ENCODE results near the gene KIF2A. TPM values are rescaled to one million over a fixed set of nuclear protein-coding genes. Genes with fewer than 3 reads are reported as not detected.

The KIF2A gene
- total RNA-seq (100 to 1,000 TPM in 1 of 2 donors, 10 to 100 TPM in 1; 66.8 to 169 TPM), polyA plus RNA-seq (ENCODE audit: insufficient read length in 2 of 2) (10 to 100 TPM; 57.4 to 92.8 TPM)
- long read RNA-seq, donor 1, partial matches to known transcripts, result 16 of 34 reads
- long read RNA-seq, donor 1, other reads (novel, unspliced or antisense), result 12 of 34 reads
- long read RNA-seq, donor 2, transcript KIF2A-204 (5 exons, 783 nt), result major isoform, 5 of 12 reads
- long read RNA-seq, donor 2, partial matches to known transcripts, result 0 of 12 reads
- long read RNA-seq, donor 2, other reads (novel, unspliced or antisense), result 6 of 12 reads
- long read RNA-seq, donor 3, partial matches to known transcripts, result 6 of 24 reads
- long read RNA-seq, donor 3, other reads (novel, unspliced or antisense), result 8 of 24 reads
- long read RNA-seq, donor 4, partial matches to known transcripts, result 19 of 44 reads
- long read RNA-seq, donor 4, other reads (novel, unspliced or antisense), result 24 of 44 reads

DNA sequence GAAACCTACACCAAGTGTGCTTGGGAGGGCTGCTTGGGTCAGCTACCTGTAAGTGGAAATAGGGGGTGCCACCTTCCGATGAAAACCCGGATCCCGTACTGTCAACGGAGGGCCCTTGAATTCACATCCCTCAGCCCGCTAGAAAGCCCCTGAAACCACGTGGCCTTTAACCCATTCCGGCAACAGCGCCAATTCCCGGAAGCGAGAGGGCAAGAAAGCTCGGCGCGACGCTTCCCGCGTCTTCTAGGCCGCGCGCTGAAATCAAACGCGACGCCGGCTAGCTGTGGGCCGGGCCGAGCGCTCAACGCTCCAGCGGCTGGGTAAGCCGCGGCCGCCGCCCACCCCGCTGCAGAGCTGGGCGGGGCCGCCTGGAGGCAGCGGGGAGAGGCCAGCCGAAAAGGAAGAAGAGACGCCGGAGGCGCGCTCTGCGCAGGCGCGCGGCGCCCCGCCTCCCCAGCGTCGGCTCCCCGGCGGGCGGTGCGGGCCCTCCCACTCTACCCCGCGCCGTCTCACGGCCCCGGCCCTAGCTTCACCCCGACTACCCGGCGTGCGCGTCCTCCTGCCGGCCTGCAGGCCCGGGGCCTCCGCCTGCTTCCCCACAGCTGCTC is at the start of gene KIF2A:
Gene KIF2A (plus strand): TSS at position 492 of the 608 bp plus-strand sequence. CDS start 267 bp downstream, outside the sequence.
- Histone ChIP-seq H3K9me3 (ENCODE audit: control insufficient read depth, insufficient read depth, low read length) (no peaks in the 10 kb centered on the region), H3K27me3 (ENCODE audit: control insufficient read depth, insufficient read depth, low read length) (no peaks in the 10 kb centered on the region), H3K4me1 (ENCODE audit: control insufficient read depth, insufficient read depth, low read length) (peaks cover 15% of the 10 kb centered on the region), H3K36me3 (ENCODE audit: control insufficient read depth, insufficient read depth, low read length) (no peaks in the 10 kb centered on the region), H3K27ac (ENCODE audit: low read depth, low read length) (peak within 1 kb of the TSS; percentile 90), H3K4me3 (ENCODE audit: low read depth, low read length) (peak within 1 kb of the TSS; percentile 75)
- under 1% methylated on average over 66 of the region's 66 CpGs for WGBS (ENCODE audit: insufficient coverage)
- DNase-seq (ENCODE audit: low read depth in 4 of 6, low spot score in 6 of 6), result peak; percentile 82 to 98 (median 87)

- H3K4me1 ChIP-seq (ENCODE audit: control insufficient read depth, insufficient read depth, low read length), result no peaks in the 10 kb centered on the region
- H3K36me3 ChIP-seq (ENCODE audit: control insufficient read depth, insufficient read depth, low read length), result no peaks in the 10 kb centered on the region
- no peak overlapping the region for H3K4me3 ChIP-seq (ENCODE audit: low read depth, low read length)
- no peaks in the 10 kb centered on the region for H3K9me3 ChIP-seq (ENCODE audit: control insufficient read depth, insufficient read depth, low read length)
- H3K27me3 ChIP-seq (ENCODE audit: control insufficient read depth, insufficient read depth, low read length), result no peaks in the 10 kb centered on the region
- H3K27ac ChIP-seq (ENCODE audit: low read depth, low read length), result no peak overlapping the region
- peak in 1 of 6 donors; percentile 75 for DNase-seq (ENCODE audit: low read depth in 4 of 6, low spot score in 6 of 6)
Observed at GRCh38 chr5:62257020-62257367, 49.0 kb upstream of the KIF2A start.

DNA sequence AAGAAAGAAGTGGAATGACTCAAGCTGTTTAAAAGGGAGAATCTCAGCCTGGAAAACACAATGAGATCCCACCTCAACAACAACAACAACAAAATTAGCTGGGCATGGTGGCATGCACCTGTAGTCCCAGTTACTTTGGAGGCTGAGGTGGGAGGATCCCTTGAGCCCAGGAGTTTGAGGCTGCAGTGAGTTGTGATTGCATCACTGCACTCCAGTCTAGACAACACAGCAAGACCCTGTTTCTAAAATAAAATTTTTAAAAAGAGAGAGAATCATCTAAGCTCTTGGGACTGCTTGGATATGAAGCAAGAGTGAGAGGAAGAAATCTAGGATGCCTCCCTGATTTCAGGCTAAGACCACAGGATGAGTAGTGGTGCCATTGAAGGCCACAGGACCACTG is 47.4 kb upstream of the KIF2A start:
- Histone ChIP-seq H3K4me1 (ENCODE audit: control insufficient read depth, insufficient read depth, low read length) (no peaks in the 10 kb centered on the region), H3K27me3 (ENCODE audit: control insufficient read depth, insufficient read depth, low read length) (no peaks in the 10 kb centered on the region), H3K27ac (ENCODE audit: low read depth, low read length) (no peak overlapping the region), H3K9me3 (ENCODE audit: control insufficient read depth, insufficient read depth, low read length) (no peaks in the 10 kb centered on the region), H3K36me3 (ENCODE audit: control insufficient read depth, insufficient read depth, low read length) (no peaks in the 10 kb centered on the region), H3K4me3 (ENCODE audit: low read depth, low read length) (no peak overlapping the region)
- no peak for DNase-seq (ENCODE audit: low read depth in 4 of 6, low spot score in 6 of 6)

DNA sequence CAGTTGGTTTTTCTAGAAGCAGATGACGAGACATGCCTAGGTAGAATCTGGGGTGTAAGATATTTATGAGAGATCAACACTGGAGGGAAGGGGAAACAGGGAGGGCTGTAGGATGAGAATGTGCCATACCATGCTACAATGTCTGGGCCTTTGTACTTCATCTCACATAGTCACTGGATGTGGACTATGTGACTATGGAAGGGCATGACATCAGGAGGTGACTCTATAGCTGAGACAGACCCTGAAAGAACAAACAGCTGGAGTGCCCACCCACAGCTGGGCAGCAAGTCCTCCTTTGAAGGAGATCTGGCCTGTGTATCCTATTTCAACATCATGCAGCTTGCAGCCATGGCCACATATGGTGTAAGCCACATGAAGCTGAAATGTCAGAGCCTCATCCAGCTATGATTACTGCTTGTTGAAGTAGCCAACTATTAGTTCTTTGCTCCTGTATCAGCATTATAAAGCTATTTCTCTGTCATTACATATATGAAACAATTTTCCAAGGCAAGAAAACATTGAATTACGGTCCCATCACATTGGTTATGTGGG is 46.2 kb upstream of the KIF2A start:
- DNase-seq (ENCODE audit: low read depth in 4 of 6, low spot score in 6 of 6), result peak in 1 of 6 donors; percentile 47
- no peaks in the 10 kb centered on the region for H3K9me3 ChIP-seq (ENCODE audit: control insufficient read depth, insufficient read depth, low read length)

GRCh38 chr5:62260513-62260912 is 45.5 kb upstream of the KIF2A start:
- Histone ChIP-seq H3K36me3 (ENCODE audit: control insufficient read depth, insufficient read depth, low read length) (no peaks in the 10 kb centered on the region), H3K4me3 (ENCODE audit: low read depth, low read length) (no peak overlapping the region), H3K4me1 (ENCODE audit: control insufficient read depth, insufficient read depth, low read length) (no peaks in the 10 kb centered on the region), H3K27ac (ENCODE audit: low read depth, low read length) (no peak overlapping the region), H3K9me3 (ENCODE audit: control insufficient read depth, insufficient read depth, low read length) (no peaks in the 10 kb centered on the region), H3K27me3 (ENCODE audit: control insufficient read depth, insufficient read depth, low read length) (no peaks in the 10 kb centered on the region)
- DNase-seq (ENCODE audit: low read depth in 4 of 6, low spot score in 6 of 6), result peak in 2 of 6 donors; percentile 75 to 85
- WGBS (ENCODE audit: insufficient coverage), result 14% methylated on average over 2 of the region's 5 CpGs

More for the DNA sequence above, 46.2 kb upstream of the KIF2A start:
- Histone ChIP-seq H3K36me3 (ENCODE audit: control insufficient read depth, insufficient read depth, low read length) (no peaks in the 10 kb centered on the region), H3K27me3 (ENCODE audit: control insufficient read depth, insufficient read depth, low read length) (no peaks in the 10 kb centered on the region), H3K4me3 (ENCODE audit: low read depth, low read length) (no peak overlapping the region), H3K4me1 (ENCODE audit: control insufficient read depth, insufficient read depth, low read length) (no peaks in the 10 kb centered on the region), H3K27ac (ENCODE audit: low read depth, low read length) (no peak overlapping the region)
- WGBS (ENCODE audit: insufficient coverage), result 83% methylated on average over 1 of the region's 2 CpGs

DNA sequence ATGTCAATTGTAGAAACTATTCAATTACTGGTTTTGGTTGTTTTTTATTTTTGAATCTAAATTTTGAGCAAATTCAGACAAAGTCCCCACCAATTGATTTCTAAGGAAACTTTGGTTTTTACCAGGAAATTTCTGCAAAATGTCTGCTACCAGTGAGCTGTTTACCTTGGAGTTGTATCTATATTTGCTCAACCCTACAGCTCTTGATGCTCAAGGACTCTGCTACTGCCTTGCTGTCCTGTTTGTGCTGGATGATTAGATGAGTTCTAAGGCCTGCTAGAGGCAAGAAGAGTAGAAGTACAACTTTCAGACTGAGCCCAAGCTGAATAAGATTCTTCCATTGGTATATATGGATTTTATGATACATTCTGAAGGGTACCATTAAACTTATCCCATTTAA is 42.6 kb upstream of the KIF2A start:
- no peak for DNase-seq (ENCODE audit: low read depth in 4 of 6, low spot score in 6 of 6)
- Histone ChIP-seq H3K27me3 (ENCODE audit: control insufficient read depth, insufficient read depth, low read length) (no peaks in the 10 kb centered on the region), H3K4me1 (ENCODE audit: control insufficient read depth, insufficient read depth, low read length) (no peaks in the 10 kb centered on the region), H3K9me3 (ENCODE audit: control insufficient read depth, insufficient read depth, low read length) (no peaks in the 10 kb centered on the region), H3K4me3 (ENCODE audit: low read depth, low read length) (no peak overlapping the region), H3K36me3 (ENCODE audit: control insufficient read depth, insufficient read depth, low read length) (no peaks in the 10 kb centered on the region), H3K27ac (ENCODE audit: low read depth, low read length) (no peak overlapping the region)

DNA sequence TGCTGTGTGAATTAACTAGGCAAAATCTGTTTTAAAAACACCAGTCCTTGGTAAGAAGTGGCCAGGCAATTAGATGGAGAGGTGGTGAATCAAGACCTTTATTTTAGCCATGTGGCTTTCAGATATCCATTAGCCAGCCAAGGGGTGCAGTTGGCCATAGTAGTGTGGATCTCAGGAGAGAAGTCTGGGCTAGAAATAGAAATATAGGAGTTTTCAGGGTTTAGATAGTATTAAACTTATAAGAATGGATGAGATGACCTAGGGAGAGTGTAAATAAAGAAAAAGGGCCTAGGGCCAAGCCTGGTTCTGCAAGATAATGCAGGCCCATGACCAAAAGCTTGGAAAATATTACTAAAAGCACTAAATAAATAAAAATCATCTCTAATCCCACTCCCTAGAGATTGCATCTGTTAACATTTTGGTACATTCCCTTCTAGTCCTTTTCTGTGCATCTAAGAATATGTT is 40.3 kb upstream of the KIF2A start:
- Histone ChIP-seq H3K36me3 (ENCODE audit: control insufficient read depth, insufficient read depth, low read length) (no peaks in the 10 kb centered on the region), H3K4me1 (ENCODE audit: control insufficient read depth, insufficient read depth, low read length) (no peaks in the 10 kb centered on the region), H3K27ac (ENCODE audit: low read depth, low read length) (no peak overlapping the region), H3K4me3 (ENCODE audit: low read depth, low read length) (no peak overlapping the region), H3K9me3 (ENCODE audit: control insufficient read depth, insufficient read depth, low read length) (no peaks in the 10 kb centered on the region), H3K27me3 (ENCODE audit: control insufficient read depth, insufficient read depth, low read length) (no peaks in the 10 kb centered on the region)
- no peak for DNase-seq (ENCODE audit: low read depth in 4 of 6, low spot score in 6 of 6)

DNA sequence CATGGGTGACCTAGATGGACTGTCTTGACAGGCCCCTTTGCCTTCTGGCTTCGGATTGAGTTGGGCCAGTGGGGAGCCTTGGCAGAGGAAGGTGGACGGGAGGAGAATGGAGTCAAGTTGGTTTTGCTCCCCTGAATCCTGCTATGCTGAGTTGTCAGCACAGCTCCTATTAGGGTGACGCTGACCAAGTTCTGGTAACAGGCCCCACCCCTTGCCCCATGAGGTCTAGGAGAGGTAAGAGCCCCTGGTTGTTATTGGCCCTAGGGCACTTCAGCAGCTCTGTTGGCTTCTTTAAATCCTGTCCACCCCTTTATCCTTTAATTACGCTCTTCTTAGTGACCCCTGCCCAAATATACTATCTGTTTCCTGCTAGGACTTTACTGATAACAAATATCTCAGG is 39.4 kb upstream of the KIF2A start:
- Histone ChIP-seq H3K9me3 (ENCODE audit: control insufficient read depth, insufficient read depth, low read length) (no peaks in the 10 kb centered on the region), H3K27me3 (ENCODE audit: control insufficient read depth, insufficient read depth, low read length) (no peaks in the 10 kb centered on the region), H3K36me3 (ENCODE audit: control insufficient read depth, insufficient read depth, low read length) (no peaks in the 10 kb centered on the region), H3K27ac (ENCODE audit: low read depth, low read length) (no peak overlapping the region), H3K4me1 (ENCODE audit: control insufficient read depth, insufficient read depth, low read length) (no peaks in the 10 kb centered on the region), H3K4me3 (ENCODE audit: low read depth, low read length) (no peak overlapping the region)
- no peak for DNase-seq (ENCODE audit: low read depth in 4 of 6, low spot score in 6 of 6)
- WGBS (ENCODE audit: insufficient coverage), result 88% methylated on average over 4 of the region's 4 CpGs

- H3K9me3 ChIP-seq (ENCODE audit: control insufficient read depth, insufficient read depth, low read length), result no peaks in the 10 kb centered on the region
- 13% methylated on average over 1 of the region's 1 CpG for WGBS (ENCODE audit: insufficient coverage)
- H3K27me3 ChIP-seq (ENCODE audit: control insufficient read depth, insufficient read depth, low read length), result no peaks in the 10 kb centered on the region
- no peak overlapping the region for H3K27ac ChIP-seq (ENCODE audit: low read depth, low read length)
- no peaks in the 10 kb centered on the region for H3K4me1 ChIP-seq (ENCODE audit: control insufficient read depth, insufficient read depth, low read length)
- DNase-seq (ENCODE audit: low read depth in 4 of 6, low spot score in 6 of 6), result peak in 1 of 6 donors; percentile 17
- H3K4me3 ChIP-seq (ENCODE audit: low read depth, low read length), result no peak overlapping the region
- H3K36me3 ChIP-seq (ENCODE audit: control insufficient read depth, insufficient read depth, low read length), result no peaks in the 10 kb centered on the region
Observed at GRCh38 chr5:62268234-62268633, 37.8 kb upstream of the KIF2A start.

GRCh38 chr5:62268792-62269191 is 37.2 kb upstream of the KIF2A start:
- Histone ChIP-seq H3K27ac (ENCODE audit: low read depth, low read length) (no peak overlapping the region), H3K9me3 (ENCODE audit: control insufficient read depth, insufficient read depth, low read length) (no peaks in the 10 kb centered on the region), H3K27me3 (ENCODE audit: control insufficient read depth, insufficient read depth, low read length) (no peaks in the 10 kb centered on the region), H3K4me1 (ENCODE audit: control insufficient read depth, insufficient read depth, low read length) (no peaks in the 10 kb centered on the region), H3K36me3 (ENCODE audit: control insufficient read depth, insufficient read depth, low read length) (no peaks in the 10 kb centered on the region), H3K4me3 (ENCODE audit: low read depth, low read length) (no peak overlapping the region)
- DNase-seq (ENCODE audit: low read depth in 4 of 6, low spot score in 6 of 6), result no peak
- no CpG with 5 or more reads among the region's 2 CpGs for WGBS (ENCODE audit: insufficient coverage)

Measured in spinal cord (tissue), 10 donors.